Brain microvascular endothelial cell (primary cell): ENCODE data around the gene YBX3.

Source experiments
- DNase-seq: peaks from one replicate; pipeline ENCODE4 v3.0.0-alpha.2; 2020
- H3K27ac ChIP-seq: fragments of 250-450 bp; sonication (Bioruptor Pico); 2 replicates; pipeline ENCODE4 v1.5.1; 2020; ENCODE audit warnings: mild to moderate bottlenecking, moderate library complexity
- H3K27me3 ChIP-seq: fragments of 250-450 bp; sonication (Bioruptor Pico); replicated peaks from 2 replicates; pipeline ENCODE4 v1.5.1; 2020; ENCODE audit warnings: mild to moderate bottlenecking
- H3K36me3 ChIP-seq: fragments of 250-450 bp; sonication (Bioruptor Pico); replicated peaks from 2 replicates; pipeline ENCODE4 v1.5.1; 2020; ENCODE audit warnings: mild to moderate bottlenecking
- H3K4me3 ChIP-seq: 2 replicates; pipeline ENCODE4 v1.5.1; 2011; ENCODE audit warnings: low read depth, mild to moderate bottlenecking, control low read depth, low read length, moderate library complexity
- CTCF ChIP-seq: IDR thresholded peaks from 2 replicates; pipeline ENCODE4 v1.5.1; 2011; ENCODE audit warnings: low read depth, mild to moderate bottlenecking, moderate library complexity, low read length, control low read depth, inconsistent platforms; ENCODE audit errors: missing control alignments
- in situ Hi-C: cut with HindIII; loops from 2 replicates; pipeline ENCODE4 v1.10.0; 2017; ENCODE audit warnings: low sequenced_read_pairs, low pct_ligation_motif_present

The YBX3 gene

GRCh38 chr12:10721651-10722501 is 1.2 kb downstream of the YBX3 start:
- in situ Hi-C loops, result no loop called here
- Histone ChIP-seq H3K4me3 (peak overlapping the region; percentile 92), H3K27ac (peak overlapping the region; percentile 97), H3K36me3 (no peaks in the 10 kb centered on the region), H3K27me3 (no peaks in the 10 kb centered on the region)
- TF ChIP-seq CTCF, result no peak
- peak; percentile 94 for DNase-seq

GRCh38 chr12:10720974-10721650 is 2.0 kb downstream of the YBX3 start:
- TF ChIP-seq CTCF, result no peak
- Histone ChIP-seq H3K27me3 (no peaks in the 10 kb centered on the region), H3K27ac (peak overlapping the region; percentile 97), H3K36me3 (no peaks in the 10 kb centered on the region), H3K4me3 (peak overlapping the region; percentile 92)
- in situ Hi-C loops, result no loop called here
- no peak for DNase-seq

- Histone ChIP-seq H3K27ac (no peak overlapping the region), H3K27me3 (no peaks in the 10 kb centered on the region), H3K4me3 (no peak overlapping the region), H3K36me3 (peaks cover 5% of the 10 kb centered on the region)
- DNase-seq, result no peak
- in situ Hi-C loops, result no loop called here
- TF ChIP-seq CTCF, result no peak
Measured at GRCh38 chr12:10719482-10719881, 3.6 kb downstream of the YBX3 start.

- H3K4me3 ChIP-seq, result peak overlapping the region; percentile 9
- H3K27ac ChIP-seq, result peak overlapping the region; percentile 70
Measured at GRCh38 chr12:10718279-10718821, 4.8 kb downstream of the YBX3 start.

GRCh38 chr12:10717410-10717809 is 5.7 kb downstream of the YBX3 start:
- no peak for TF ChIP-seq CTCF
- H3K4me3 ChIP-seq, result no peak overlapping the region
- H3K27ac ChIP-seq, result peak overlapping the region; percentile 70
- in situ Hi-C loops, result no loop called here
- peaks cover 19% of the 10 kb centered on the region for H3K36me3 ChIP-seq
- no peak for DNase-seq
- H3K27me3 ChIP-seq, result no peaks in the 10 kb centered on the region

More at GRCh38 chr12:10718279-10718821, 4.8 kb downstream of the YBX3 start:
- no peak for TF ChIP-seq CTCF
- Histone ChIP-seq H3K36me3 (peaks cover 16% of the 10 kb centered on the region), H3K27me3 (no peaks in the 10 kb centered on the region)
- DNase-seq, result peak; percentile 60
- in situ Hi-C loops, result no loop called here
